ENCODE data around the gene RNF141.

DNA sequence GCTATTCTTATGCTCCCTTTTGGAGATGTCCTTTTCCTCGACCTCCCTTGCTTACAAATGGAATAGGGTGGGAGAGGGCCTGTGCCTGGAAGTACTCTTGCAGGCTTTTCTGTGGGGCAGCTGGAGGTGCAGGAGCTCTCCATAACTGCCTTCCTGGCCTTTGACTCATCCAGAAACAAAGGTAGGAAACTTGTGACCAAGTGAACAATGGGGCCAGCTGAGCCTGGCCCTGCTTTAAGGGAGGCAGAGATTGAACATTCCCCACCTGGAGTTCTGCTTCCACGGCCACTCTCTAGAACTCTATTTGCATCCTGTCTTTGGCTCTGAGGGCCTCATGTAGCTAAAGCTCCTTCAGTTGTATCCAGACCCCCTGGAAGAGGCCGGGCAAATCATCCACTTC is 32.6 kb upstream of the RNF141 start:
- TF ChIP-seq CTCF (IDR thresholded peaks at IDR 0.05), result no peak
- no peak for TF ChIP-seq POLR2A (IDR thresholded peaks at IDR 0.05)
- TF ChIP-seq EP300 (IDR thresholded peaks at IDR 0.05), result no peak

Data from ovary (tissue), 3 donors.